GM12891 (cell line): Measurements from ENCODE around the gene ANTXR2.
"Not testable (repeated sequence)": the region's sequence is repeated elsewhere in the genome, so short reads cannot be mapped to it uniquely, and the experiment has no call there.

Source experiments
- DNase-seq: peaks from one replicate; pipeline ENCODE4 v3.0.0; 2011; ENCODE audit warnings: low spot score; ENCODE audit not compliant: insufficient read length
- FAIRE-seq: peaks from 2 replicates; lab custom pipeline; 2011; peaks lifted over from hg19 to GRCh38; lab: Jason Lieb, UNC
- PAX5 ChIP-seq: IDR thresholded peaks from 2 replicates; pipeline ENCODE4 v1.6.1; 2011; ENCODE audit warnings: low read length, moderate library complexity, mild to moderate bottlenecking; ENCODE audit not compliant: insufficient read depth, severe bottlenecking
- POLR2A ChIP-seq: IDR thresholded peaks from 2 replicates; pipeline ENCODE4 v1.6.1; 2011; ENCODE audit warnings: low read depth, low read length, control low read depth
- POLR2AphosphoS5 ChIP-seq: IDR thresholded peaks from 2 replicates; pipeline ENCODE4 v1.6.1; 2011; ENCODE audit warnings: low read depth, low read length, control low read depth
- POU2F2 ChIP-seq: IDR thresholded peaks from 2 replicates; pipeline ENCODE4 v1.6.1; 2011; ENCODE audit warnings: low read depth, mild to moderate bottlenecking, control low read depth, low read length, moderate library complexity
- SPI1 ChIP-seq: IDR thresholded peaks from 2 replicates; pipeline ENCODE4 v1.6.1; 2011; ENCODE audit warnings: low read depth, low read length, control low read depth
- TAF1 ChIP-seq: IDR thresholded peaks from 2 replicates; pipeline ENCODE4 v1.6.1; 2011; ENCODE audit warnings: low read depth, low read length, control low read depth

ANTXR2 gene

DNA sequence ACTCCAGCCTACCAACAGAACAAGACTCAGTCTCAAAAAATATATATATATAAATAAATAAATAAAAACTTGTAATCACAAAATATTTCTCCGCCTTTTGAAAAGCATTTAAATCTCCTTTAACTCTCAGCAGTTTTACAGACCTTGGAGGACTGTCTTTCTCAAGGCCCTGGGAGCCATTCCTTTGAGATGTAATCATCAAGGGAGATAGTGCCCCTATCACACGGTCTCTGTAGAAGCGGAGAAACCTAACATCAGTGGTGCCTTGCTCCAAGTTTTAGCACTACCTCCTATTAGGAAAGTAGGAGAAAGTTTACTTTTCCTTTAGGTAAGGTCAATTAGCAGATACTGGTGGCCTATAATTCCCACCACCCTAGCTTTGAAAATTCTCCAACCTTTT lies 58.5 kb downstream of the ANTXR2 start:
- DNase-seq (no peak), FAIRE-seq (no peak)

DNA sequence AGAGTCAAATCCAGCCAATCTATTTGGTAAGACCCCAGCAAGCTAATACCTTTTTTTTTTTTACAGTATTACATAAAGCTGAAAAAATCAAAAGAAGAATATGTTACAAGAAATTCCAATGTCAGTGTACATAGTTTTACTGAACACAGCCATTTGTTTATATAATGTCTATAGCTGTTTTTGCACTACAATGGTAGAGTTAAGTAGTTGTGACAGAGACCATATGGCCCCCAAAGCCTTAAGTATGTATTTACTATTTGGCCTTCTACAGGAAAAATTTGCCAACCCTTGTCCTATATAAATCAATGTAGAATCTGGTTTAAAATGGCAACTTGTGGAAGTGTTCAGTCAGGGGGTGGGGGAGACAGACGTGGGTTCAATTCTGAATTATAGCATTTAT lies 60.7 kb downstream of the ANTXR2 start:
- FAIRE-seq (no peak), DNase-seq (no peak)
- no peak for TF ChIP-seq TAF1

More for the DNA sequence above, 58.5 kb downstream of the ANTXR2 start:
- TF ChIP-seq POLR2A (no peak), POLR2AphosphoS5 (no peak)

DNA sequence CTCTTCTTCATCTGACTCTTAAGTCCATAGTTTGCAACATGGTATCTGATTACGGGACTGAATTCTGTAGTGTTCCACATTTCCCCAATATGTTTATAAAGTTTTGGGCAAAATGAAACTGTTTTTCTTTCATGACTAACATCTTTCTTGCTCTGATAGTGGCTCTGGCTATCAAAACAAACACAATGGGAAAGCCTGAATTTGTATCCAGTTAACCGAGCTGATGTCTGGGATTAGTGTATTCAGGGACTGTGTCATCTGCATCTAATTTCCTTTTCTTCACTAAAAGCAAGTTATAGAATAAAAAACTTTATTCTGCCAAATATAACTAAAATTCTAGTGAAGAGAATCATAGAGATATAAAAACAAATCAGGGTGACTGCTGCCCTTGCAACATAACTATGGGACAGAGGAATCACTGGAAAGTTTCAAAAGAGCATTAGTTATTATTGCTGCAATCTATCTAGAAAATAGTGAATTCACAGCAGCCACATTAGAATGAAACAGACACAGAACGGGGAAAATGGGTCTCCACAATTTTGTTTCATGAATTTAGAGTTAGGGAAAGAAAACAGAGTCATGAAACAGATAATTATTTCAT lies 61.3 kb downstream of the ANTXR2 start:
- TF ChIP-seq POLR2AphosphoS5 (no peak), TAF1 (no peak), PAX5 (no peak), POLR2A (no peak), POU2F2 (no peak), SPI1 (no peak)
- DNase-seq (no peak), FAIRE-seq (no peak)

DNA sequence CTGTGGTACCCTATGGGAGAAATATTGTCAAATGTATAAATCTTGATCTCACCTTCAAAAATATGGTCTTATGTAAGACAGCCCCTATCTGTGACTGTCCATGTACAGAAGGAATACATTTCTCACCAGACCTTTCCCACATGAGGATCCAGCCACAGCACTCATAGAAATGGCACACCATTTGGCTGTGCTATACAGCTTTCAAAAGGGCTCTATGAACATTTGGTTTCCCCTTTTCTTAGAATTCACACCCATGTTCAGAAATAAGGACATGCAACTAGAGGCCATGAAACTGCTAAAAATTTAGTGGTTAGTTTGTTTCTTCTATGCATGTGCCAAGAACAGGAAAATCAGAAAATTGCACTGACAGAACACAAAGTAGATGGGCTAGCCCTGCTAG lies 62.7 kb downstream of the ANTXR2 start:
- no peak for FAIRE-seq
- no peak for DNase-seq
- TF ChIP-seq SPI1: no peak

DNA sequence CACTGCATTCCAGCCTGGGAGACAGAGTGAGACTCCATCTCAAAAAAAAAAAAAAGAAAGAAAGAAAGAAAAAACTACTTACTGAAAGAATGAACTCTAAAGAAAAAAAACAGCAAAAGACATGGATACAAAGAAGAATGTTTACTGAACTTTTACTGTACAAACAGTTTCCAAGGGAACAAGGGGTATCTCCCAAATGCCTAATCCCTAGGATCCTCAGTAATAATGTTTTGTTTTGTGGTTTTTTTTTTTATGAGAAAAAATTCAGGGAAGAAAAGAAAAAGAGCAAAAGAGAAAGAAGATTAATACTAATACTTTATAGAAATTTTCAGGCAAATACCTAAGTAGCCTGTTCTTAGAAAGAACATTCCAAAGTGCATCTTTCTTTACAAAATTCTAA lies 63.2 kb downstream of the ANTXR2 start:
- no peak for TF ChIP-seq PAX5
- TF ChIP-seq POU2F2: no peak
- TF ChIP-seq SPI1: no peak
- no peak for TF ChIP-seq POLR2AphosphoS5
- TF ChIP-seq TAF1: no peak
- no peak for TF ChIP-seq POLR2A
- DNase-seq (no peak), FAIRE-seq (no peak)

DNA sequence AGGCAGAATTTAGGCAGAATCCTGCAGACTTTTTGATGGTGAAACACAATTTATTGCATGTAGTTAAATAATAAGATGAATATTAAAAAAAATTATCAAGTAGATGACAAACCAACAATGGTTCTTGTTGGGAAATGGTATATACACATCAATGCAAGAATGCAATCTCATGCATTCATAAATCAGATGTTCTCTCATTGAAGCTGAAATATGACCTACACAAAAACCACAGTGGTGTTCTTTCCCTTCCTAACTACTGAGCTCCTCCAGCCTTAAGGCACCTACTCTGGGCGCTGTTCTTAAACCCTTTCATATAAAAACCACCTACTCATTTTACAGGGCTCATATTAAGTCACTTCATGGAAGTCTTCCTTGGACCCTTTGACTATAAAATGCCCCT lies 64.1 kb downstream of the ANTXR2 start:
- FAIRE-seq (no peak), DNase-seq (no peak)
- TF ChIP-seq POLR2A: no peak
- TF ChIP-seq TAF1: no peak
- TF ChIP-seq PAX5: no peak
- TF ChIP-seq SPI1: no peak
- no peak for TF ChIP-seq POLR2AphosphoS5
- no peak for TF ChIP-seq POU2F2

DNA sequence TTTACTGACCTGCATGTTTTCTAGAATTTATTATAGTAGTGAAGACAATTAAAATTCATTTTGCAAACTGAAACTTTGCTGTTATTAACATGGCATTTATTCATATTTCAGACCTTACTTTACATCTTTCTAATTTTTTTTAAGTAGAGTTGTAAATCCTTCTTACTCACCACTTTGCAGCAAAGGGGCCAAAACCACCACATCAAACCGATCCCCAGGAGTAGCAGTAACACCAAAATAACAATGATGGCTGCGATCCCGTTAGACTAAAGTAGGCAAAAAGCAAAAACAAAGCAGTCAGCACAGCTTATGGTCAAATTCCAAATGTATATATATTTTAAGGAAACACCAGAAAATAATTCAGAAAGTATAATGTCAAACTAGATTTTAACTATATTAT lies 64.7 kb downstream of the ANTXR2 start:
- DNase-seq (no peak), FAIRE-seq (no peak)
- TF ChIP-seq TAF1: no peak
- TF ChIP-seq PAX5: no peak
- no peak for TF ChIP-seq POU2F2
- TF ChIP-seq POLR2A: no peak
- no peak for TF ChIP-seq POLR2AphosphoS5
- no peak for TF ChIP-seq SPI1

DNA sequence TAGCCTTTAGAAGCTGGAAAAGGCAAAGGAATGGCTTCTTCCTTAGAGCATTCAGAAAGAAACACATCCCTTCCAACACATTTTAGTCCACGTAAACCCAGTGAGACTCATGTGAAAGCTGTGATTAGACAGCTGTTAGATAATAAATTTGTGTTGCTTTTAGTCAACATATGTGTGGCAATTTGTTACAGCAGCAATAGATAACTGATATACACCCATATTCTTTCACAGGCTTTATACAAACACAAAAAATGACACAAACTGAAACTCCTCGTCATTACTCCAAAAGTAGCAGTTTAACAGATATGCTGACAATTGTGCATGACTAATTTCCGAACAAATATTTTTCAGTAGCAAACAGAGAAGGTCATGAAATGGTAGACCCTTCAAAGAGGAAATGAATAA lies 65.3 kb downstream of the ANTXR2 start:
- TF ChIP-seq PAX5 (no peak), SPI1 (no peak), POU2F2 (no peak), TAF1 (no peak), POLR2A (no peak), POLR2AphosphoS5 (no peak)
- FAIRE-seq (peak; percentile 57), DNase-seq (no peak)

DNA sequence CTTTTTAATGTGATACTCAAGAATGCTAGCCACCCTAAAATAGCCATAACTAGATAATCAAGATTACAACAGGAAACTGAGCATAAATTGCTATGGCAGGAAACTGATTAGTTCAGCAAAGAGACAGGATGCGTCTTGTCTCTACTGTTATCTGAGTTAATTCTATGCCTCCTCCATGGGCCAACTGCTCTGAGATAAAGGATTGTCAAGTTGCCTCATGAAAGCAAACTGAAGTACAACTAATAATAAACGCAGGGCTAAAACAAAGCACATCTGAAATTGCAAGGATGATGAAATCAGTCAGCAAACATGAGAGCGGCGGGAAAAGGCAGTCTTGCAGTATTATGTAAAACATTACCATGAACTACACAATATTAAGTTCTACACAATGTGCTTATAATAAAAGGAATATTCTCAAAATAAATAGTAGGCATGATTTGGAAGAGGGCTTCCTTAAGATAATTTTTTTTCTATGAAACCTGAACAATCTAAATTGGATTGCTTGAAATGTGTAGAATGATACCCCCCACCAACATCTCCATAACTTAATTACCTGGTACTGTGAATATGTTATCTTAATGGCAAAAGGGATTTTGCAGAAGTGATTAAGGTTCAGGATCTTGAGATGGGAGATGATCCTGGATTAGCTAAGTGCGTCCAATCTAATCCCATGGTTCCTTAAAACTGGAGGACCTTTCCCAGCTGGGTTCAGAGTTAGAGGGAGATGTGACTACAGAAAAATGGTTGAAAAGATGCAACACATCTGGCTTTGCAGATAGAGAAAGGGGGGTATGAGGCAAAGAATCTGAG lies 65.9 kb downstream of the ANTXR2 start:
- DNase-seq (no peak), FAIRE-seq (no peak)
- TF ChIP-seq POU2F2 (no peak), TAF1 (no peak), PAX5 (no peak)

DNA sequence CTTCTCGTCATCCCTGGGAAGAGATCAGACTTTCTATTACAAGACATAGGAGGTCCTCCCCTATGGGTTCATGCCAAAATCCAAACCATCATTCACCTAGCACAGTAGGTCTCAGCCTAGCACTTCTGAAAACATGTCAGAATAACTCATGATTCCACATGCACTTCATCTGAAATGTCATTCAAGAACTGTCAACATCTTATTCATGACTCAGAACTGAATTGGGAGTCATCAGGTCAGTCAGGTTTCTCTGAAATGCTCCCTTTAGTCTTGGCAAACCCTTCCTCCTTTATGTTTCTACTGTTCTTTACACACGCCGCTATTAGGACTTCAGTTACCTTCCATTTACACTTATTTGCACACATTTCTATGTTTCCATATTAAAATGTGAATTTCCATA lies 67.2 kb downstream of the ANTXR2 start:
- DNase-seq: no peak
- TF ChIP-seq POU2F2 (no peak), POLR2A (no peak), TAF1 (no peak), SPI1 (no peak), POLR2AphosphoS5 (no peak), PAX5 (no peak)
- FAIRE-seq: no peak

DNA sequence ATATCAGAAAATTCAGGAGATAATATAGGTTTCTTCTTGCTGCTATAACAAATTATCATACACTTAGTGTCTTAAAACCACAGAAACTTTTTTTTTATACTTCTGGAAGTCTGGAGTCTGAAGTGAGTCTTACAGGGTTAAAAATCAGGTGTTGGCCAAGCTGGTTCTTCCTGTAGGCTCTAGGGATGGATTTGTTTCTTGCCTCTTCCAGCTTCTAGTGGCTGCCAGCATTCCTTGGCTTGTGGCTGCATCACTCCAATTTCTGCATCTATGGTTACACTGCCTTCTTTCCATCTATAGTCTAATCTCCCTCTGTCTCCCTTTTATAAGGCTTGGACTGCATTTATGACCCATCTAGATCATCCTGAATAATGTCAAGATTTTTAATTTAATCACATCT lies 68.7 kb downstream of the ANTXR2 start:
- FAIRE-seq (no peak), DNase-seq (no peak)
- no peak for TF ChIP-seq POLR2A
- TF ChIP-seq POLR2AphosphoS5: no peak
- TF ChIP-seq SPI1: no peak
- TF ChIP-seq TAF1: no peak
- no peak for TF ChIP-seq POU2F2
- TF ChIP-seq PAX5: no peak

DNA sequence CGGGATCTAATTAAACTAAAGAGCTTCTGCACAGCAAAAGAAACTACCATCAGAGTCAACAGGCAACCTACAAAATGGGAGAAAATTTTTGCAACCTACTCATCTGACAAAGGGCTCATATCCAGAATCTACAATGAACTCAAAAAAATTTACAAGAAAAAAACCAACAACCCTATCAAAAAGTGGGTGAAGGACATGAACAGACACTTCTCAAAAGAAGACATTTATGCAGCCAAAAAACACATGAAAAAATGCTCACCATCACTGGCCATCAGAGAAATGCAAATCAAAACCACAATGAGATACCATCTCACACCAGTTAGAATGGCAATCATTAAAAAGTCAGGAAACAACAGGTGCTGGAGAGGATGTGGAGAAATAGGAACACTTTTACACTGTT lies 70.5 kb downstream of the ANTXR2 start:
- DNase-seq, FAIRE-seq: not testable (repeated sequence)

DNA sequence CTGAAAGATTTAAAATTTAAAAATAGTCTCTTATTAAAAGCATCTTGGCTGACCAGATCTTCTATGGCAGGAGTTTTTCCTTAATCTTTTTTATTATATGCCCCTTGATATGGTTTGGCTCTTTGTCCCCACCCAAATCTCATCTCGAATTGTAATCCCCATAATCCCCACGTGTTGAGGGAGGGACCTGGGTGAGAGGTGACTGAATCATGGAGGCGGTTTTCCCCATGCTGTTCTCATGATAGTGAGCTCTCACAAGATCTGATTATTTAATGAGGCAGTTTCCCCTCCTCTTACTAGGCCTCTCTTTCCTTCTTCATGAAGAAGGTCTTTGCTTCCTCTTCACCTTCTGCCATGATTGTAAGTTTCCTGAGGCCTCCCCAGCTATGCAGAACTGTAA lies 74.0 kb downstream of the ANTXR2 start:
- not testable (repeated sequence) for DNase-seq, FAIRE-seq
